Breast epithelium (tissue), 4 donors: Measurements from ENCODE around the gene GRWD1. TPM values are rescaled to one million over a fixed set of nuclear protein-coding genes. Genes with fewer than 3 reads are reported as not detected.

Experiments used
- DNase-seq, 2 donors: peaks; one replicate each; pipeline ENCODE4 v3.0.0-alpha.2; 2019; ENCODE audit warnings: low spot score in 2 of 2
- H3K27ac ChIP-seq, 2 donors: fragments of 200-600 bp; sonication (generic) in 1 of 2; one replicate each; pipeline ENCODE4 v1.5.1; 2016 to 2019; ENCODE audit warnings: mild to moderate bottlenecking in 1 of 2
- H3K27me3 ChIP-seq, 2 donors: fragments of 200-600 bp; sonication (generic) in 1 of 2; one replicate each; pipeline versions ENCODE4 v1.5.1 to v1.6.0; 2017 to 2019; ENCODE audit warnings: control low read depth in 1 of 2, mild to moderate bottlenecking in 1 of 2
- H3K36me3 ChIP-seq: fragments of 200-600 bp; one replicate; pipeline ENCODE4 v1.5.1; 2019
- H3K4me1 ChIP-seq, 2 donors: fragments of 200-600 bp; sonication (generic); one replicate each; pipeline ENCODE4 v1.5.1; 2016 to 2019; ENCODE audit warnings: control low read depth in 1 of 2
- H3K4me3 ChIP-seq, 3 donors: fragments of 200-600 bp; sonication (generic); 1 replicate in 2 of 3; 2 replicates in 1 of 3; pipeline ENCODE4 v1.5.1; 2016 to 2019; ENCODE audit warnings: mild to moderate bottlenecking in 3 of 3, moderate library complexity in 2 of 3
- H3K9me3 ChIP-seq, 2 donors: fragments of 200-600 bp; sonication (generic) in 1 of 2; one replicate each; pipeline ENCODE4 v1.5.1; 2016 to 2019; ENCODE audit warnings: control low read depth in 1 of 2
- POLR2A ChIP-seq: fragments of 450-650 bp; IDR thresholded peaks from one replicate; pipeline ENCODE4 v1.6.1; 2016; ENCODE audit warnings: antibody characterized with exemption, mild to moderate bottlenecking, moderate library complexity
- POLR2AphosphoS5 ChIP-seq, 3 donors: sonication (generic); formaldehyde crosslinking; IDR thresholded peaks; one replicate each; pipeline ENCODE4 v1.6.1; 2017; ENCODE audit warnings: antibody characterized with exemption in 3 of 3
- intact Hi-C: fragments of 100-400 bp; cut with DNase I; formaldehyde crosslinking; loops from one replicate; pipeline ENCODE4 v1.15.1; 2023; ENCODE audit warnings: low total_unique reads
- total RNA-seq, 3 donors: library from RNA; depleted of rRNA; stranded (reverse); fragments of >200 nt; gene quantifications; one replicate each; pipeline ENCODE4 v1.1.0, GENCODE V29; 2016
- TF ChIP-seq, protein P1 (sequence below), 3 donors: fragments of 450-650 bp; IDR thresholded peaks; one replicate each; pipeline ENCODE4 v1.5.1; 2016 to 2017; ENCODE audit warnings: antibody characterized with exemption in 3 of 3, mild to moderate bottlenecking in 3 of 3, moderate library complexity in 3 of 3

Gene GRWD1
- total RNA-seq = 10 to 100 TPM; 25.0 to 35.4 (median 30.1) TPM

DNA sequence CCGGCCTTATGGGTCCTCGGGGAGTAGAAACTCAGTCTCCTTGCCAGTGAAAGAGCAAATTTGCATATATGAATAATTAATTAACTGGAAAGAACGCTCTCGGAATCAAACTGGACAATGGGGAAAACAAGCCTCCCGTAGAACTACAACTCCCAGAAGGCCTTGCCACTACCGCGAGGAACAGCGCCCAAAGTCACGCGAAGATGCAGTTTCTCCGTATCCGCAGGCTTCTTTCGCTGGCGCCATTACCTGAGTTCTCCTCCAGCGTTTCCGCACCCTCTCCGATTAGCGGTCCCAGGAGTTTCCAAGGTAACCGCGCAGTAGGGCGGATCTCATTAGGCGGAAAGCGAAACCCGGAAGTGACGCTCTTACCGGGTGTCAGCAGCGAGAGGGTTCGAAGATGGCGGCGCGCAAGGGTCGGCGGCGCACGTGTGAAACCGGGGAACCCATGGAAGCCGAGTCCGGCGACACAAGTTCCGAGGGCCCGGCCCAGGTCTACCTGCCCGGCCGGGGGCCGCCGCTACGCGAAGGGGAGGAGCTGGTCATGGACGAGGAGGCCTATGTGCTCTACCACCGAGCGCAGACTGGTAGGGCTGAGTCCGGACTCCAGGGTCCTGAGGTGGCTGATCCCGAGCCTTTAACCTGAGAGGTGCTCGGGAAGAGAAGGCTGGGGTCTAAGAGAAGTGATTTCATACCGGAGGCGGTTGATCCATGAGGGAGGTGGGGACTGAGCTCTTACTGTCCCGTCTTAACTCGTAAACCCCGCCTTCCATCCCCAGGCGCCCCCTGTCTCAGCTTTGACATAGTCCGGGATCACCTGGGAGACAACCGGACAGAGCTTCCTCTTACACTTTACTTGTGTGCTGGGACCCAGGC lies at the start of gene GRWD1:
Gene GRWD1, plus strand, starts transcription at position 378 of the 876 bp plus-strand sequence. Its CDS starts 23 bp downstream, at position 401.
- Histone ChIP-seq H3K27me3 (peaks cover 0 to 3% of the 10 kb centered on the region in 2 donors), H3K4me1 (peaks cover 10 to 12% of the 10 kb centered on the region in 2 donors), H3K27ac (peak within 1 kb of the TSS; percentile 82 to 88), H3K9me3 (no peaks in the 10 kb centered on the region), H3K36me3 (peaks cover 4% of the 10 kb centered on the region), H3K4me3 (peak within 1 kb of the TSS; percentile 86 to 99 (median 99))
- intact Hi-C loops = no loop called here
- peak; percentile 87 to 94 for DNase-seq
- peak; percentile 80 to 94 (median 85) for TF ChIP-seq POLR2AphosphoS5 (IDR thresholded peaks at IDR 0.05)
- TF ChIP-seq, protein P1, sequence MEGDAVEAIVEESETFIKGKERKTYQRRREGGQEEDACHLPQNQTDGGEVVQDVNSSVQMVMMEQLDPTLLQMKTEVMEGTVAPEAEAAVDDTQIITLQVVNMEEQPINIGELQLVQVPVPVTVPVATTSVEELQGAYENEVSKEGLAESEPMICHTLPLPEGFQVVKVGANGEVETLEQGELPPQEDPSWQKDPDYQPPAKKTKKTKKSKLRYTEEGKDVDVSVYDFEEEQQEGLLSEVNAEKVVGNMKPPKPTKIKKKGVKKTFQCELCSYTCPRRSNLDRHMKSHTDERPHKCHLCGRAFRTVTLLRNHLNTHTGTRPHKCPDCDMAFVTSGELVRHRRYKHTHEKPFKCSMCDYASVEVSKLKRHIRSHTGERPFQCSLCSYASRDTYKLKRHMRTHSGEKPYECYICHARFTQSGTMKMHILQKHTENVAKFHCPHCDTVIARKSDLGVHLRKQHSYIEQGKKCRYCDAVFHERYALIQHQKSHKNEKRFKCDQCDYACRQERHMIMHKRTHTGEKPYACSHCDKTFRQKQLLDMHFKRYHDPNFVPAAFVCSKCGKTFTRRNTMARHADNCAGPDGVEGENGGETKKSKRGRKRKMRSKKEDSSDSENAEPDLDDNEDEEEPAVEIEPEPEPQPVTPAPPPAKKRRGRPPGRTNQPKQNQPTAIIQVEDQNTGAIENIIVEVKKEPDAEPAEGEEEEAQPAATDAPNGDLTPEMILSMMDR (IDR thresholded peaks at IDR 0.05) = peak in 1 of 3 donors; percentile 4
- peak; percentile 50 for TF ChIP-seq POLR2A

DNA sequence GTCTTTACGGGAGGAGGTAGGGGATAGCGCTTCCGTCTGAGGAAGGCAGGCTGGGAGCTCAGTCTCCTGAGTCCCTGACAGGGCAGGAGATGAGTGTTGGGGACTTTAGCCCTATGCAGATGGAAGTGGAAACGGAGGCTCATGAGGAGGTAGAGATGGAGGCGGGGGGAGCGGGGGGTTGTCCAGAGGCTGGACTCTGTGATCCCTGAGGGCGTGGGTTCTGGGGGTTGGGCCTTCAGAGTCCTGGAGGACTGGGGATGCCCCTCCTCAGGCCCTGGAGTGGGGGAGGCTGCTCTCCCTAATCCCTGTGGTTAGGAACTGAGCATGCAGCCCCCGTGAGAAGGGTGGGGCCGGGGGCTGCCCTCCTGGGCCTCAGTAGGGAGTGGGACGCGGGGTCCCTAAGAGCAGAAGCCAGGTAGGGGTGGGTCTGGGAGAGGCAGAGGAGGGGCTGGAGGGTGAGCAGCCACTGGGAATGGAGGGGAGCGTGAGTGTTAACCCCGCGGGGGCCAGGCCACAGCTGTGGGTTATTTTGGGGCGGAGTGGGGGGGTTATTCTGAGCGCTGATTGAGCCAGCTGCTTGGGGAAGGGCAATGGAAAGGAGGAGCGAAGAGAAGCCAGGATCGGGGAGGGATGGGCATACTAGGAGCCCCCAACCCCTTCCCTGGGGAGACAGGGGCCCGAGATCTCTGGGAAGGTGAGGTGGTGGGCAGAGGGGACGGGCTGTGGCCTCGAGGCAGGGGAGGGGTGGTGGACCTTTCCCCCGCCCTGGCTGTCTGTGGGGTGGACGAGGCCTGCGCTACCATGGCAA lies 49.6 kb upstream of the GRWD1 start:
- H3K36me3 ChIP-seq = no peaks in the 10 kb centered on the region
- H3K27me3 ChIP-seq = peaks cover 14 to 41% of the 10 kb centered on the region in 2 donors
- no peak overlapping the region for H3K27ac ChIP-seq
- no peaks in the 10 kb centered on the region for H3K9me3 ChIP-seq
- H3K4me1 ChIP-seq = peaks cover 0 to 9% of the 10 kb centered on the region in 2 donors
- intact Hi-C loops = loop anchor here (10.0 kb wide), 1 partner anchor 1209 kb away; no protein-coding TSS in a partner anchor
- no peak for TF ChIP-seq POLR2A
- no peak for TF ChIP-seq POLR2AphosphoS5 (IDR thresholded peaks at IDR 0.05)
- TF ChIP-seq, protein P1 (IDR thresholded peaks at IDR 0.05) = no peak
- H3K4me3 ChIP-seq = no peak overlapping the region
- no peak for DNase-seq

GRCh38 chr19:48396824-48397176 lies 49.0 kb upstream of the GRWD1 start:
- Histone ChIP-seq H3K9me3 (no peaks in the 10 kb centered on the region), H3K27ac (no peak overlapping the region), H3K36me3 (no peaks in the 10 kb centered on the region), H3K4me1 (peaks cover 0 to 9% of the 10 kb centered on the region in 2 donors), H3K27me3 (peaks cover 14 to 41% of the 10 kb centered on the region in 2 donors), H3K4me3 (no peak overlapping the region)
- TF ChIP-seq POLR2AphosphoS5 (IDR thresholded peaks at IDR 0.05) (no peak), POLR2A (no peak)
- TF ChIP-seq, protein P1 (IDR thresholded peaks at IDR 0.05) = no peak
- intact Hi-C loops = loop anchor here (10.0 kb wide), 1 partner anchor 1208 kb away; no protein-coding TSS in a partner anchor
- no peak for DNase-seq

GRCh38 chr19:48397263-48398101 lies 48.3 kb upstream of the GRWD1 start:
- no peak for TF ChIP-seq POLR2A
- TF ChIP-seq, protein P1 (IDR thresholded peaks at IDR 0.05) = no peak
- TF ChIP-seq POLR2AphosphoS5 (IDR thresholded peaks at IDR 0.05) = no peak
- Histone ChIP-seq H3K27me3 (peaks cover 14 to 41% of the 10 kb centered on the region in 2 donors), H3K36me3 (no peaks in the 10 kb centered on the region), H3K27ac (no peak overlapping the region), H3K4me1 (peaks cover 0 to 9% of the 10 kb centered on the region in 2 donors), H3K9me3 (no peaks in the 10 kb centered on the region), H3K4me3 (peak overlapping the region; percentile 37 to 75 (median 53))
- intact Hi-C loops = loop anchor here (10.0 kb wide), 1 partner anchor 1207 kb away; no protein-coding TSS in a partner anchor
- DNase-seq = no peak
